Karpas-422 (cell line): ENCODE data around the gene LIN54. TPM values are rescaled to one million over a fixed set of nuclear protein-coding genes. Genes with fewer than 3 reads are reported as not detected.

ENCODE experiments used
- DNase-seq: peaks from one replicate; pipeline ENCODE4 v3.0.0-alpha.2; 2015
- H2AFZ ChIP-seq: fragments of 200-600 bp; sonication (generic); 2 replicates; pipeline ENCODE4 v1.6.1; 2014; ENCODE audit warnings: antibody characterized with exemption, low read length, mixed read lengths
- H3K27ac ChIP-seq: fragments of 200-600 bp; sonication (generic); 2 replicates; pipeline ENCODE4 v1.5.1; 2014; ENCODE audit warnings: mild to moderate bottlenecking, low read length, moderate library complexity
- H3K27me3 ChIP-seq: fragments of 200-600 bp; sonication (generic); 2 replicates; pipeline ENCODE4 v1.6.1; 2014; ENCODE audit warnings: low read length, mixed read lengths
- H3K36me3 ChIP-seq: fragments of 200-600 bp; sonication (generic); 2 replicates; pipeline ENCODE4 v1.6.1; 2014; ENCODE audit warnings: low read length, mixed read lengths; ENCODE audit not compliant: insufficient read depth
- H3K4me1 ChIP-seq: fragments of 200-600 bp; sonication (generic); 2 replicates; pipeline ENCODE4 v1.6.1; 2014; ENCODE audit warnings: mild to moderate bottlenecking, low read length, mixed read lengths
- H3K4me2 ChIP-seq: fragments of 200-600 bp; sonication (generic); 2 replicates; pipeline ENCODE4 v1.6.1; 2014; ENCODE audit warnings: low read length, low read depth, mild to moderate bottlenecking; ENCODE audit not compliant: poor library complexity, severe bottlenecking
- H3K4me3 ChIP-seq: fragments of 200-600 bp; sonication (generic); 2 replicates; pipeline ENCODE4 v1.5.1; 2014; ENCODE audit warnings: mild to moderate bottlenecking, antibody characterized with exemption, low read length, mixed read lengths
- H3K79me2 ChIP-seq: fragments of 200-600 bp; sonication (generic); 2 replicates; pipeline ENCODE4 v1.6.1; 2014; ENCODE audit warnings: mild to moderate bottlenecking, low read length, mixed read lengths
- H3K9ac ChIP-seq: fragments of 200-600 bp; sonication (generic); 2 replicates; pipeline ENCODE4 v1.6.0; 2014; ENCODE audit warnings: low read length
- H3K9me2 ChIP-seq: fragments of 200-600 bp; sonication (generic), shearing (Covaris generic); replicated peaks from 2 replicates; pipeline ENCODE4 v1.6.0; 2014; ENCODE audit warnings: mild to moderate bottlenecking, low read length, moderate library complexity; ENCODE audit not compliant: insufficient read depth
- H3K9me3 ChIP-seq: fragments of 300-700, 200-600 bp; sonication (generic); 2 replicates; pipeline ENCODE4 v1.6.1; 2014; ENCODE audit warnings: low read length, mixed read lengths
- H4K20me1 ChIP-seq: fragments of 200-600 bp; sonication (generic); 2 replicates; pipeline ENCODE4 v1.6.1; 2014; ENCODE audit warnings: mild to moderate bottlenecking, antibody characterized with exemption, low read length, low read depth; ENCODE audit not compliant: insufficient read depth
- total RNA-seq: library from RNA; depleted of rRNA; stranded (reverse); fragments of >200 nt; shearing (Covaris generic); gene quantifications from 2 replicates; pipeline ENCODE4 v1.2.3, GENCODE V29; 2014; ENCODE audit warnings: low replicate concordance

LIN54 gene
- total RNA-seq, 1 experiment from 2014 or later: 10.6 TPM

GRCh38 chr4:83019794-83020494 lies 9.3 kb upstream of the LIN54 start:
- Histone ChIP-seq H3K36me3 (no peaks in the 10 kb centered on the region), H3K4me2 (no peak overlapping the region), H3K79me2 (no peaks in the 10 kb centered on the region), H3K9me2 (no peaks in the 10 kb centered on the region), H3K4me1 (no peaks in the 10 kb centered on the region), H3K9me3 (no peaks in the 10 kb centered on the region), H3K27me3 (no peaks in the 10 kb centered on the region), H3K4me3 (no peak overlapping the region), H2AFZ (no peak overlapping the region), H4K20me1 (no peaks in the 10 kb centered on the region), H3K9ac (no peak overlapping the region), H3K27ac (no peak overlapping the region)
- no peak for DNase-seq

- peak; percentile 45 for DNase-seq
- peak overlapping the region; percentile 94 for H3K4me2 ChIP-seq
- H3K36me3 ChIP-seq: no peaks in the 10 kb centered on the region
- peak overlapping the region; percentile 51 for H2AFZ ChIP-seq
- peak overlapping the region; percentile 34; the same call in 1 of the 2 replicates for H3K27ac ChIP-seq
- peak overlapping the region; percentile 77 for H3K9ac ChIP-seq
- H3K9me2 ChIP-seq: no peaks in the 10 kb centered on the region
- H3K27me3 ChIP-seq: no peaks in the 10 kb centered on the region
- H3K4me3 ChIP-seq: peak overlapping the region; percentile 68
- no peaks in the 10 kb centered on the region for H3K9me3 ChIP-seq
- peaks cover 30% of the 10 kb centered on the region for H3K79me2 ChIP-seq
- no peaks in the 10 kb centered on the region for H4K20me1 ChIP-seq
- peaks cover 24% of the 10 kb centered on the region for H3K4me1 ChIP-seq
Measured at GRCh38 chr4:83013902-83014301, 3.3 kb upstream of the LIN54 start.

- Histone ChIP-seq H4K20me1 (no peaks in the 10 kb centered on the region), H3K79me2 (peaks cover 34% of the 10 kb centered on the region), H3K4me2 (peak overlapping the region; percentile 94), H2AFZ (peak overlapping the region; percentile 51; the same call in 1 of the 2 replicates), H3K27ac (peak overlapping the region; percentile 65), H3K9ac (peak overlapping the region; percentile 77), H3K4me1 (peaks cover 28% of the 10 kb centered on the region), H3K9me3 (no peaks in the 10 kb centered on the region), H3K27me3 (no peaks in the 10 kb centered on the region), H3K4me3 (peak overlapping the region; percentile 68), H3K36me3 (no peaks in the 10 kb centered on the region), H3K9me2 (no peaks in the 10 kb centered on the region)
- peak; percentile 46 for DNase-seq
Measured at GRCh38 chr4:83013420-83013867, 2.8 kb upstream of the LIN54 start.

DNA sequence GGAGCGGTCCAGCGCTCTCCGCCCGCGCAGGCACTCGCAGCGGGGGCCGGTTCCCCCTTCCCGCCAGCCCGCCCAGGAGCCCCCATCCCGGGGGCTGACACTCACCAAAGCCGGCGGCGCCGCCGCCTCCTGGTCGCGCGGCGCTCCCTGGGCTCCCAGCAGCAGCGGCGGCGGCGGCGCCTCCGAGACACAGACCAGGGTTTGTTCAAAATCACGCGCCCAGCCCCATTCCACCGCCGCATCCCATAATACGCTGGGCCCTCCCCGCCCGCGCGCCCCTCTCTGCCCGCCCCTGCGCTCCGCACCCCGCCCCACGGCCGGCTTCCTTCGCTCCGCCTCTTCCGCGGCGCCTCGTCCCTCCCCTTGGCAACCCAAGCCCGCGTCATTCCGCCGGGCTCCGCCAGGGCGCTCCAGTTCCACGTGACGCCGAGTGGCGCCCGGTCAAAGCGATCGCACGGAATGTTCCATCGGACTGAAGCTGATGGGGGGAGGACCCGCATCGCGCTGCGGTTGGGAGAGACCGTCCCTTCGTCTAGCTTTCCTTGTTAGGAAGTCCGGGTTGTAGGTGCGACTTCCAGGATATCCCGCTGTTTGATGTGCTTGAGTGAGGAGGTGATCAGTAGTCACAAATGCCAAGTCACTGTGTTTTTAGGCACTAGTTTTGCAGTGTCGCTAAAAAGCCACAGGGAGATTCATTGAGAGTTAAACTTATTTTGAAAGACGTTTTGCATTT lies 2.2 kb upstream of the LIN54 start:
- Histone ChIP-seq H3K4me1 (peaks cover 28% of the 10 kb centered on the region), H3K27me3 (no peaks in the 10 kb centered on the region), H3K4me3 (peak overlapping the region; percentile 71), H3K36me3 (no peaks in the 10 kb centered on the region), H3K9ac (peak overlapping the region; percentile 78), H3K9me3 (no peaks in the 10 kb centered on the region), H3K79me2 (peaks cover 40% of the 10 kb centered on the region), H4K20me1 (no peaks in the 10 kb centered on the region), H2AFZ (0 out of 2 replicates have a peak overlapping the region, but pooled peaks have one; percentile 51), H3K4me2 (peak overlapping the region; percentile 94), H3K27ac (peak overlapping the region; percentile 65), H3K9me2 (no peaks in the 10 kb centered on the region)
- DNase-seq: peak; percentile 97

DNA sequence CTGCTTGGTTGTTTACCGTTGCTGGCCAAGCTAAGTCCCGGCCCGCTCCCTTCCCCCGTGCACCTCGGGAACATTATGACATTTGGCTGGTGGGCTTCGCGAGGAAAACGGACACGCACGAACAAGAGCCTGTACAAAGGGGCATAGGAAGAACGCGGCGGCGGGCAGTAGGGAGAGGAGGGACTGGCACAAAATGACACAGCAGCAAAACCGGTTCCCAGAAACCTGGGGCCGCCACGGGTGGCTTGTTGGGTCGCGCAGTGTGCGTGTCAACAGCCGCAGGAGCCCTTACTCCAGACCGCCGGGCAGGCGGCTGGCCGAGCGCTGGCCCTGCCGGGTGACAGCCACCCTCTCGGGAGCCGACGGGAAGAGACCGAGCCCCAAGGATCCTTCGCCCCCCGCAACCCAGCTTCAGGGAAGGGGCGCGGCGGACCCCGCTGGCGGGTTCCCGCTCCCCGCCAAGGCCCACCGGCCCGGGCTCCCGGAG lies 1.6 kb upstream of the LIN54 start:
- H3K36me3 ChIP-seq: no peaks in the 10 kb centered on the region
- peak overlapping the region; percentile 78 for H3K9ac ChIP-seq
- H3K4me1 ChIP-seq: peaks cover 28% of the 10 kb centered on the region
- H4K20me1 ChIP-seq: no peaks in the 10 kb centered on the region
- H3K27ac ChIP-seq: peak overlapping the region; percentile 68
- H3K4me2 ChIP-seq: peak overlapping the region; percentile 91
- no peaks in the 10 kb centered on the region for H3K27me3 ChIP-seq
- H2AFZ ChIP-seq: 0 out of 2 replicates have a peak overlapping the region, but pooled peaks have one; percentile 28
- no peaks in the 10 kb centered on the region for H3K9me3 ChIP-seq
- H3K9me2 ChIP-seq: no peaks in the 10 kb centered on the region
- H3K79me2 ChIP-seq: peaks cover 46% of the 10 kb centered on the region
- peak overlapping the region; percentile 71 for H3K4me3 ChIP-seq
- peak; percentile 51 for DNase-seq

- Histone ChIP-seq H3K9me2 (no peaks in the 10 kb centered on the region), H3K9ac (peak overlapping the region; percentile 78), H4K20me1 (no peaks in the 10 kb centered on the region), H3K4me2 (peak overlapping the region; percentile 91), H3K4me3 (peak overlapping the region; percentile 71), H3K4me1 (peaks cover 28% of the 10 kb centered on the region), H3K27ac (peak overlapping the region; percentile 68), H3K79me2 (peaks cover 49% of the 10 kb centered on the region), H3K9me3 (no peaks in the 10 kb centered on the region), H3K27me3 (no peaks in the 10 kb centered on the region), H3K36me3 (no peaks in the 10 kb centered on the region), H2AFZ (no peak overlapping the region)
- peak; percentile 49 for DNase-seq
Measured at GRCh38 chr4:83011689-83012199, 1.1 kb upstream of the LIN54 start.

- Histone ChIP-seq H3K9ac (peak overlapping the region; percentile 78), H3K9me3 (no peaks in the 10 kb centered on the region), H3K27ac (peak overlapping the region; percentile 69), H3K9me2 (no peaks in the 10 kb centered on the region), H3K27me3 (no peaks in the 10 kb centered on the region), H4K20me1 (no peaks in the 10 kb centered on the region), H3K36me3 (no peaks in the 10 kb centered on the region), H3K4me3 (peak overlapping the region; percentile 71), H3K79me2 (peaks cover 63% of the 10 kb centered on the region), H2AFZ (no peak overlapping the region), H3K4me2 (peak overlapping the region; percentile 91), H3K4me1 (peaks cover 28% of the 10 kb centered on the region)
- peak; percentile 46 for DNase-seq
Measured at GRCh38 chr4:83010111-83010521, 507 bp downstream of the LIN54 start.

DNA sequence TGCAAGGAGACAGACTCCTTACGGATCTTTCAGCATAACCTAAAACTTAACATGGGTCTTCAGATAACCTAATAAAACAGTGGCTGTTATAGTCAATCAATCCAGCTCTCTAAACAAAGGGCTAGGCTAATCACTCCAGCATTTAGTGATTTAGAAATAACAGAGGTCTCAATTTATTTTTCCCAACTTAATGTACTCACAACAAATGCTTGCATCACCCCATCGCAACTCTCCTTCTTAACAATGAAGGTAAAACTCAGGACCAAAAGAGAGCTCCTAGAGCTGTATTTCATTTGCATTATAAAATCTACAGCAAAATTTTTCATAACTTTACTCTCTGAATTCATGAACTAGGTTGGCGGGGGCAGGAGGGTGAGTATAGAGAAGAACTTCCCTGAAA lies 1.1 kb downstream of the LIN54 start:
- Histone ChIP-seq H3K9me2 (no peaks in the 10 kb centered on the region), H3K4me1 (peaks cover 28% of the 10 kb centered on the region), H4K20me1 (no peaks in the 10 kb centered on the region), H3K4me2 (peak overlapping the region; percentile 91), H2AFZ (no peak overlapping the region), H3K4me3 (peak overlapping the region; percentile 71), H3K9ac (peak overlapping the region; percentile 78), H3K79me2 (peaks cover 67% of the 10 kb centered on the region), H3K36me3 (no peaks in the 10 kb centered on the region), H3K27ac (peak overlapping the region; percentile 69), H3K27me3 (no peaks in the 10 kb centered on the region), H3K9me3 (no peaks in the 10 kb centered on the region)
- DNase-seq: no peak
